Measurements from ENCODE around the gene ZSWIM7. TPM values are rescaled to one million over a fixed set of nuclear protein-coding genes. Genes with fewer than 3 reads are reported as not detected.

The ZSWIM7 gene
- total RNA-seq, 6 donors from 2014 or later = 20.8 to 30.7 (median 23.4) TPM

GRCh38 chr17:16027708-16028584, 28.4 kb upstream of the ZSWIM7 start:
- H3K27ac ChIP-seq = peak overlapping the region; percentile 60 to 81 (median 66)
- 66 to 69% methylated on average over 5 of the region's 5 CpGs for WGBS, 2 donors
- ATAC-seq (ENCODE audit: low FRiP score in 2 of 2) (peak; percentile 88 to 89), DNase-seq (peak in 1 of 2 donors; percentile 45)
- peaks cover 0 to 11% (median 10%) of the 10 kb centered on the region in 4 donors for H3K4me1 ChIP-seq
- H3K36me3 ChIP-seq = peaks cover 30 to 91% (median 60%) of the 10 kb centered on the region in 4 donors
- H3K9me3 ChIP-seq = no peaks in the 10 kb centered on the region
- H3K4me3 ChIP-seq = no peak overlapping the region
- TF ChIP-seq POLR2AphosphoS5 (IDR thresholded peaks at IDR 0.05) (no peak), EP300 (IDR thresholded peaks at IDR 0.05) (peak in 2 of 4 donors; percentile 14 to 51), CTCF (IDR thresholded peaks at IDR 0.05) (peak in 1 of 6 experiments; percentile 35)
- H3K27me3 ChIP-seq = no peaks in the 10 kb centered on the region

- Histone ChIP-seq H3K27me3 (no peaks in the 10 kb centered on the region), H3K4me1 (peaks cover 0 to 11% (median 10%) of the 10 kb centered on the region in 4 donors), H3K9me3 (no peaks in the 10 kb centered on the region), H3K4me3 (no peak overlapping the region), H3K36me3 (peaks cover 25 to 90% (median 49%) of the 10 kb centered on the region in 4 donors), H3K27ac (peak overlapping the region in 3 of 4 donors; percentile 64 to 81 (median 67))
- 94 to 96% methylated on average over 5 of the region's 5 CpGs for WGBS, 2 donors
- no peak for ATAC-seq (ENCODE audit: low FRiP score in 2 of 2)
- no peak for DNase-seq
- TF ChIP-seq POLR2AphosphoS5 (IDR thresholded peaks at IDR 0.05) (no peak), CTCF (IDR thresholded peaks at IDR 0.05) (no peak), EP300 (IDR thresholded peaks at IDR 0.05) (no peak), POLR2A (IDR thresholded peaks at IDR 0.05) (no peak)
These were observed 27.4 kb upstream of the ZSWIM7 start for GRCh38 chr17:16026895-16027294.

- H3K36me3 ChIP-seq = peaks cover 25 to 85% (median 45%) of the 10 kb centered on the region in 4 donors
- no peaks in the 10 kb centered on the region for H3K27me3 ChIP-seq
- DNase-seq = no peak
- no peak overlapping the region for H3K27ac ChIP-seq
- peaks cover 0 to 16% (median 11%) of the 10 kb centered on the region in 4 donors for H3K4me1 ChIP-seq
- no peaks in the 10 kb centered on the region for H3K9me3 ChIP-seq
- H3K4me3 ChIP-seq = no peak overlapping the region
- no peak for ATAC-seq (ENCODE audit: low FRiP score in 2 of 2)
- no peak for TF ChIP-seq CTCF (IDR thresholded peaks at IDR 0.05)
- 92 to 100% methylated on average over 1 of the region's 1 CpG for WGBS, 2 donors
These were observed 25.7 kb upstream of the ZSWIM7 start for GRCh38 chr17:16025202-16025601.

- ATAC-seq (ENCODE audit: low FRiP score in 2 of 2) = no peak
- DNase-seq = no peak
- Histone ChIP-seq H3K27me3 (no peaks in the 10 kb centered on the region), H3K9me3 (no peaks in the 10 kb centered on the region), H3K4me1 (peaks cover 0 to 16% (median 11%) of the 10 kb centered on the region in 4 donors), H3K27ac (no peak overlapping the region), H3K4me3 (no peak overlapping the region), H3K36me3 (peaks cover 25 to 81% (median 35%) of the 10 kb centered on the region in 4 donors)
- 70 to 72% methylated on average over 4 of the region's 4 CpGs for WGBS, 2 donors
- TF ChIP-seq POLR2AphosphoS5 (IDR thresholded peaks at IDR 0.05) (no peak), CTCF (IDR thresholded peaks at IDR 0.05) (no peak), EP300 (IDR thresholded peaks at IDR 0.05) (no peak), POLR2A (IDR thresholded peaks at IDR 0.05) (no peak)
These were observed 24.4 kb upstream of the ZSWIM7 start for GRCh38 chr17:16023881-16024280.

Measured in upper lobe of left lung (tissue), 6 donors.